Measurements from ENCODE around the gene SLC15A2.
"Not testable (repeated sequence)": the region's sequence is repeated elsewhere in the genome, so short reads cannot be mapped to it uniquely, and the experiment has no call there.

Gene SLC15A2

DNA sequence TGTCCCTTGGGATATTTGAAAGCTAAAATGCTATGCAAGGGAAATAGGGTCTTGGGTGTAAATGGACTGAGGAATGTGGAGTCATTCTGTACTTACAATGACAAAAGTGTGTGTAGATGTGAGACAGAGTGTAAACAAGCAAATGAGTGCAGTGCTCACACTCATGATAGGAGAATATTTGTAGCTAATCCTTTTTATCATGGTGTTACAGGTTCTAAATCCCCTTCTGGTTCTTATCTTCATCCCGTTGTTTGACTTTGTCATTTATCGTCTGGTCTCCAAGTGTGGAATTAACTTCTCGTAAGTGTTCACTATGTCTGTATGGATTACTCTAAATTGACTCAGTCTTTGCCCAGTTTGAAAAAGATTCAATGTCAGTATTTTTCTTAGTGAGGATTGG is 30.5 kb downstream of the SLC15A2 start:
- DNase-seq (ENCODE audit: low read depth): no peak

DNA sequence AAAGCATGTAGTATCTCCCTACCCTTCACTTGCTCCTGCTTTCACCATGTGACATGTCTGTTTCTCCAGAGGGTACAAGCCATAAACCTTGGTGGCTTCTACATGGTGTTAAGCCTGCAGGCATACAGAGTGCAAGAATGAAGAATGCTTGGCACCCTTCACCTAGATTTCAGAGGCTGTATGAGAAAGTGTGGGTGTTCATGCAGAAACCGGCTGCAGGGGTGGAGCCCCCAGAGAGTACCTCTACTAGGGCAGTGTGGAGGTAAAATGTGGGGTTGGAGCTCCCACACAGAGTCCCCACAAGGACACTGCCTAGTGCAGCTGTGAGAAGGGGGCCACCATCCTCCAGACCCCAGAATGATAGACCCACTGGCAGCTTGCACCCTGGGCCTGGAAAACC is 32.2 kb downstream of the SLC15A2 start:
- no peak for DNase-seq (ENCODE audit: low read depth)

- not testable (repeated sequence) for DNase-seq (ENCODE audit: low read depth)
Observed at GRCh38 chr3:121938141-121938855, 44.1 kb downstream of the SLC15A2 start.

- DNase-seq (ENCODE audit: low read depth): no peak
Observed at GRCh38 chr3:121941592-121941991, 47.4 kb downstream of the SLC15A2 start.

GRCh38 chr3:121942116-121942786 is 48.0 kb downstream of the SLC15A2 start:
- peak; percentile 31 for DNase-seq (ENCODE audit: low read depth)

DNA sequence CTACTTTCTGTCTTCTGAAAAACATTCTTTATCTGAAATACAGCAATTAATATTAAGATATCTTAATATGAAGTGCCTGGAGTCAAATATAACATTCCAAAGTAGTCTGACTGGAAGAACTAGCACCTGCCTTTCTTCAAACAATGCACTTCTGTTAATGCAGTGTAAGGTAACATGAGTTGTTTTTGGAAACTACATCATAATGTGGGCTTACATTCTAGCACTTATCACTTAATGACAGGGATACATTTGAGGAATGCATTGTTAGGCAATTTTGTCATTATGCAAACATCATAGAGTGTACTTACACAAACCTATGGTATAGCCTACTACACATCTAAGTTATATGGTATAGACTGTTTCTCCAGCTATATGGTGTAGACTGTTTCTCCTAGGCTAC is 49.2 kb downstream of the SLC15A2 start:
- no peak for DNase-seq (ENCODE audit: low read depth)

- DNase-seq (ENCODE audit: low read depth): peak; percentile 12
Observed at GRCh38 chr3:121948641-121949040, 54.4 kb downstream of the SLC15A2 start.

DNA sequence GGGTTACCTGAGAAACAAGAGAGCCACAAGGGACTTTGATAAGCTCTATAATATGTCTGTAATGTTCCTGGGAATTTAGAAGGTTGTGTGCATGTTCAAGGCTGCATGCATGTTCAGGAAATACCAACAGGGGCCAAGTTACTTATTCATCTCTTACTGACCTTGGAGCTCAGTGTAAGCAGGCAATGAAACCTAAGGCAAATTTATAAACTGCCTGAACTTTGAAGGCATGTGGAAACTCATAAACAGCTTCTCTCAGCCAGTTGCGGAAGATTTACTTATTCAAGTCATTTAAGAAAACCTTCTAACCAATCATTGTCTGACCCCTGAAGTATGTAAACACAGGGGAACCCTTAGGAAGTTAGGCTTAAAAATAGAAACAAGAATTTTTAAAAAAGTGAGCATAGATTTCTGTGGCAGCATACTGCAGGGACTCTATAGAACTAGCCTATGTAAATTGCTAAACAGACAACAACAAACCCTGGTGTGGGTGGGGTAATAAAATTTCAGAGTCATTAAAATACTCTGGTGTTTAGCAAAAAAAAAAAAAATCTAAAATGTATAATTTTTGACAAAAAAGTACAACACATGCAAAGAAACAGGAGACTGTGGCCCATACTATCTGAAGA is 57.2 kb downstream of the SLC15A2 start:
- DNase-seq (ENCODE audit: low read depth): peak; percentile 65

DNA sequence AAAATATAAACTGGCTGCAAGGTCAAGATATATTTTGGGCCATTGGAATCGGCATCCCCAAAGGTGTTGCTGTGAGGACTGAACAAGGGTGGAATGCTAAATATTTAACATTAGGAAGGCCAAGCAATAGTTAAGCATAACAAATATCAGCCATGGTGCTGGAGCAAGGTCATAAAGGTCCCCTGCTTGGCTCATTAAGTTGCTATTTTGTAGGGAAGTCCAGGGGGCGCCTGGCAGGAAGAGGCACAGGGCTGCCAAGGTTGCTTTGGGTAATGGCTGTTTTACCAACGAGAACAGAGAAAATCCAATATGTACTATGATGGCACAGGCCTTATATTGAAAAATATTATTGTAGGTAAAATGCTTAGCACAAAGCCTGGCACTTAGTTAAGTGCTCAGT is 62.2 kb downstream of the SLC15A2 start:
- no peak for DNase-seq (ENCODE audit: low read depth)

- DNase-seq (ENCODE audit: low read depth): no peak
Observed at GRCh38 chr3:121957674-121958415, 63.6 kb downstream of the SLC15A2 start.

DNA sequence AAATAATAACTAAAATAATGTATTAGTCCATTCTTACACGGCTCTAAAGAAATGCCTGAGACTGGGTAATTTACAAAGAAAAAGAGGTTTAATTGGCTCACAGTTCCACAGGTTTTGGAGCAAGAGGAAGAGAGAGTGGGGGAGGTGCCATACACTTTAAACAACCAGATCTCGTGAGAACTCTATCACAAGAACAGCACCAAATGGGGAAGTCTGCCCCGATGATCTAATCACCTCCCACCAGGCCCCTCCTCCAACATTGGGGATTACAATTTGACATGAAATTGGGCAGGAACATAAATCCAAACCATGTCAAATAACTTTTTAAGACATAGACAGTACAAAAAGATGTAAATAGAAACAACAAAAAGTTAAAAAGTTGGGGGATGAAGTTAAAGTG is 64.6 kb downstream of the SLC15A2 start:
- DNase-seq (ENCODE audit: low read depth): no peak

DNA sequence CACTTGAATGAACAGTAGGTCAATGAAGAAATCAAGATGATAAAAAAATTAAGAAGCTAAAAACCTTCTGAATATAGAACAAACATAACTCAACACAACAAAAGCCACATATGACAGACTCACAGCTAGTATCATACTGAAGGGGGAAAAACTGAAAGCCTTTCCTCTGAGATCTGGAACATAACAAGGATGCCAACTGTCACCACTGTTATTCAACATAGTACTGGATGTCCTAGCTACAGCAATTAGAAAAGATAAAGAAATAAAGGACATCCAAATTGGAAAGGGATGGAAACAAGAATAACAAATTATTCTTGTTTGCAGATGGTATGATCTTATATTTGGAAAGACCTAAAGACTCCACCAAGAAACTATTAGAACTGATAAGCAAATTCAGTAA is 67.1 kb downstream of the SLC15A2 start:
- DNase-seq (ENCODE audit: low read depth): no peak

GRCh38 chr3:121962443-121962842 is 68.2 kb downstream of the SLC15A2 start:
- DNase-seq (ENCODE audit: low read depth): no peak

DNA sequence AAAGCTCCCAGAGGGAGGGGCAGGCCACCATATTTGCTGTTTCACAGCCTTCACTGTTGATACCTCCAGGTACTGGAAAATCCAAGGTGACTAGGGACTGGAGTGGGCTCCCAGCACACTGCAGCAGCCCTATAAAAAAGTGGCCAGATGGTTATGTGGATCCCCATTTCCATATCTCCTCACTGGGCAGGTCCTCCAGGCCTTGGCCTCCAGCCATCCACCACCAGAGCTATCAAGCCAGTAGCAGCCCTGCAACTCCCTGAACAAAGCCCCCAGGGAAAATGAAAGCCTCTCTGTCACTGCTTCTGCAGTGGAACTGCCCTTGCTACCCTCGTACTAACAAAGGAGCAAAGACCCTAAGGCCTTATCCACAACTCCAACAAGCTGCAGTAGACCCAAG is 69.4 kb downstream of the SLC15A2 start:
- no peak for DNase-seq (ENCODE audit: low read depth)

GRCh38 chr3:121969631-121970030 is 75.4 kb downstream of the SLC15A2 start:
- peak; percentile 85 for DNase-seq (ENCODE audit: low read depth)

GRCh38 chr3:121970047-121970446 is 75.8 kb downstream of the SLC15A2 start:
- peak; percentile 79 for DNase-seq (ENCODE audit: low read depth)

DNA sequence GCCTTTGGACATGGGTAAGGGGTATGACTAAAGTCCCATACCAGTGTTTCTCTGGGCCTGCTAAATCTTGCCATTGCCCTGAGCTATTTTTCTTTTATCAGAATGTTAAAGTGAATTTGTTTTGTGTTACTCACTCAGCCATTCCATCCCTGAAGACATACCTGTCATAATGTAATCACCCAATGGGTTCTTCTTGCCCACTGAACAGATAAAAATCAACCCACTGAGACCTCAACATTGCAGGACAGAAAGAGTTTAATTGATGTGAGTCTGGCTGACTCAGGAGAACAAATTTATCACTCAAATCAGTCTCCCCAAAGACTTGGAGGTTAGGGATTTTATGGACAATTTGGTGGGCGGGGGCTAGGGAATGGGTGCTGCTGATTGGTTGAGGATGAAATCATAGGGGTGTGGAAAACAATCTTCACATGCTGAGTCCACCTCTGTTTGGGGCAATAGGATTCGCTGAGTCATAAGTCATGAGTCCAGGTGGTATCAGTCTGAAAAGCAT is 80.5 kb downstream of the SLC15A2 start:
- peak; percentile 63 for DNase-seq (ENCODE audit: low read depth)

DNA sequence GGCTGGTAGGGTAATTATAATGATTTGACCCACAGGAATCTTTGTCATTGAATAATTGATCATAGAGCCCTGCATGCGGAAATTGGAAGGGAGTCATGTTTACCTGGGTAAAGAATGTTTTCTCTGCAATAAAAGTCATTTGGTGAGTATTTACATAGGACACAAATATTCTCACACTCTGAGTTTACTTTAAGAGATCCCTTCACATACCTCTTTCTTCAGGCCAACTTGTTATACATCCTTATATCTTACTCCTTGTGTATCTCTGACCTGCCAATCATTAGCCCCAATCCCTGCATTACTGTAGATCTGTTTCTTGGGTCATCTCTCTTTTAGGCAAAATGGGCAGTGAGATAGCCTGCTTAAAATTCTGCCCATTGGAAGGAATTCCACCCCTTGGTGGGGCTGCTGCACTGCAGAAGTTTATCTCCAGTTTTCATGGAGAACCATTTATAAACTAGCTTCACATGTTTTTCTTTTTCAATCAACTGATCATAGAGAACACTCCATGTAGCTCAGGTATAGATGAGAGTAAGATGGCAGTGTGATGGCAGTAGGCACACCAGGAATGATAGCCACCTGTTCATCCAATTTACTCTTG is 81.6 kb downstream of the SLC15A2 start:
- DNase-seq (ENCODE audit: low read depth): no peak

- no peak for DNase-seq (ENCODE audit: low read depth)
Observed at GRCh38 chr3:121976727-121977126, 82.5 kb downstream of the SLC15A2 start.

DNA sequence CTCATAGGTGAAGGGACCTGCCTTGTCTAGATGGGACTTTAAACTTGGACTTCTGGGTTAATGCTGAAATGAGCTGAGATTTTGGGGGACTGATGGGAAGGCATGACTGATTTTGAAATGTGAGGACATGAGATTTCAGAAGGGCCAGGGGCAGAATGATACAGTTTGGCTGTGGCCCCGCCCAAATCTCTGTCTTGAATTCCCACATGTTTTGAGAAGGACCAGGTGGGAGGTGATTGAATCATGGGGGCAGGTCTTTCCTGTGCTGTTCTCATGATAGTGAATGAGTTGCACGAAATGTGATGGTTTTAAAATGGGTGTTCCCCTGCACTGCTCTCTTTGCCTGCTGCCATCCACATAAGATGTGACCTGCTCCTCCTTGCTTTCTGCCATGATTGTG is 85.0 kb downstream of the SLC15A2 start:
- DNase-seq (ENCODE audit: low read depth): no peak

GRCh38 chr3:121979734-121980449 is 85.7 kb downstream of the SLC15A2 start:
- DNase-seq (ENCODE audit: low read depth): peak; percentile 82
